Measurements from ENCODE around the gene ZNF254. TPM values are rescaled to one million over a fixed set of nuclear protein-coding genes. Genes with fewer than 3 reads are reported as not detected.

The ZNF254 gene
- total and polyA plus RNA-seq, 2 donors: 13.1 to 20.4 TPM

DNA sequence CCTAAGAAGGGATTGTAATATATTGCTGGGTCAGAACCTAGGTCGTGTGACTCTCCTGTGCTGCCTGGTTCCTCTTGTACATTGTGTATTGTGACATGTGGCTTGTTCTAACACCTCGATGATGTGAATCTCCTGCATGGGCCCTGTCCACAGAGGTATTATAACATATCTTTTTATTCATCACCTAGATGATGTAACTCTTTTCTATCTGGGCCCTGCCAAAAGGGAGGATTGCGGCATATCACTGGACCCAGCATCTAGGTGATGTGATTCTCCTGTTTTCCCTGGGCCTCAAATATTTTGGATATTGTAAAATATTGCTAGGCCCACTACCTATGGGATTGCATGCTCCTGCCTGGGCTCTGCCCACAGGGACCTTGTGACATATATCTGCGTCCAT lies 33.4 kb upstream of the ZNF254 start:
- H3K4me3 ChIP-seq (ENCODE audit: low read length in 2 of 2): no peak overlapping the region
- no peaks in the 10 kb centered on the region for H3K4me1 ChIP-seq (ENCODE audit: control insufficient read depth in 2 of 2, insufficient read depth in 2 of 2, low read length in 2 of 2)
- no peak overlapping the region for H3K27ac ChIP-seq (ENCODE audit: low read depth in 1 of 2, low read length in 1 of 2)
- DNase-seq (ENCODE audit: low read depth in 6 of 9, low spot score in 9 of 9): no peak
- no peaks in the 10 kb centered on the region for H3K27me3 ChIP-seq (ENCODE audit: control insufficient read depth in 2 of 2, insufficient read depth in 1 of 2, low read length in 1 of 2)
- over 99% methylated on average over 4 of the region's 4 CpGs for WGBS
- no peaks in the 10 kb centered on the region for H3K9me3 ChIP-seq (ENCODE audit: control insufficient read depth in 2 of 2, insufficient read depth in 1 of 2, low read length in 1 of 2)
- peaks cover 45 to 70% of the 10 kb centered on the region in 2 donors for H3K36me3 ChIP-seq (ENCODE audit: control insufficient read depth in 2 of 2, insufficient read depth in 2 of 2, low read length in 1 of 2)

DNA sequence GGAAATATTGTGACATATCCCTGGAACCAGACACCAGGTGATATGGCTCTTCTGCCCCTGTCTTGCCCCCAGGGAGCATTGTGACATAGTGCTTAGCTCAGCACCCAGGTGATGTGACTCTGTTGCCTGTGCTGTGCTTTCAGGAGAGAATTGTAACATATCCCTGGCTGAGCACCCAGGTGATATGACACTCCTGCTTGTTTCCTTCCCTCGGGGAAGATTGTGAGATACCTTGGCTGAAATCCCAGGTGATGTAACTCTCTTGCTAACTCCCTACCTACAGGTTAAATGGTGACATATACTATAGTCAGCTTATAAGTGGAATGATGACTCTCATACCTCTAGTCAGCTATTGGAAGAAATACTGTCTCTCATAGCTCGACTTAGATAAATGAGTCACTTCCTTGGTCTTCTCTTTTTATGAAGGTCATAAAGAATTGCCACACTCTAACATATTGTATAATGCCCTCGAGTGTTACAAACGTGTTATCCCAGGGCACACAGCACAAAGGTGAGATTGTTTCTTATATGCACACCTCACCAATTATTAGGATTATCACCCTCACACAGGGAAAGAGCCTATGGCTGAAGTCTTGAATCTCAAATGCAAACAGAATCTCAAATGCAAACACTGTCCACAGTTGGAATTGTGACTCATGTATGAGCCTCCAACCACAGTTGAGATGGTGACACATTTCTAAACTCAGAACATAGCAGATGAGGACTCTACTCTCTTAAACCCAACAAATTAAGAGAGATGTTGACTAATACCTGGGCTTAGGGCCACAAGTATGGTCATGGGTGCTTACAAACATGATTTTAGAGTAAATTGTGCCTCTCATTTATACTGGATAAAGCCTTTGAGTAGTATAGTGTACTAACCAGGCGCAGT lies 32.7 kb upstream of the ZNF254 start:
- no peaks in the 10 kb centered on the region for H3K27me3 ChIP-seq (ENCODE audit: control insufficient read depth in 2 of 2, insufficient read depth in 1 of 2, low read length in 1 of 2)
- peaks cover 45 to 69% of the 10 kb centered on the region in 2 donors for H3K36me3 ChIP-seq (ENCODE audit: control insufficient read depth in 2 of 2, insufficient read depth in 2 of 2, low read length in 1 of 2)
- DNase-seq (ENCODE audit: low read depth in 6 of 9, low spot score in 9 of 9): no peak

DNA sequence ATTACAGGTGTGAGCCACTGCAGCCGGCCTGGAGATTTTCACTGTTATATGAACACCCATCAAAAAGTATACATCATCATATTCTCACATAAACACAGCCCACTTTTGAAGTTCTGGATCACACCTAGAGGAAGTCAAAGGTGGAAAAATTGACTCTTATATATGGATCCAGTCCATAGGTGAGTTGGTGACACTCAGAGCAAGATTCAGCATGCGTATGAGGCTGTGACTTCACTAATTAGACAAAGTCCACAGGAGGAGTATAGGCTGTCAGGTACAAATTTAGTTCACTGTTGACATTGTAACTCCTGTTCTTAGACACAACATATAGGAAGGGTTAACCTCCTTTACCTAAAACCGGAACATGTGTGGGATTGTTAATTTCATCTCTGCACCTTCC lies 31.4 kb upstream of the ZNF254 start:
- Histone ChIP-seq H3K9me3 (ENCODE audit: control insufficient read depth in 2 of 2, insufficient read depth in 1 of 2, low read length in 1 of 2) (no peaks in the 10 kb centered on the region), H3K27ac (ENCODE audit: low read depth in 1 of 2, low read length in 1 of 2) (no peak overlapping the region), H3K4me1 (ENCODE audit: control insufficient read depth in 2 of 2, insufficient read depth in 2 of 2, low read length in 2 of 2) (no peaks in the 10 kb centered on the region), H3K36me3 (ENCODE audit: control insufficient read depth in 2 of 2, insufficient read depth in 2 of 2, low read length in 1 of 2) (peaks cover 44 to 67% of the 10 kb centered on the region in 2 donors), H3K4me3 (ENCODE audit: low read length in 2 of 2) (no peak overlapping the region), H3K27me3 (ENCODE audit: control insufficient read depth in 2 of 2, insufficient read depth in 1 of 2, low read length in 1 of 2) (no peaks in the 10 kb centered on the region)
- 98% methylated on average over 3 of the region's 3 CpGs for WGBS
- no peak for DNase-seq (ENCODE audit: low read depth in 6 of 9, low spot score in 9 of 9)

More for the DNA sequence above, 32.7 kb upstream of the ZNF254 start:
- Histone ChIP-seq H3K4me1 (ENCODE audit: control insufficient read depth in 2 of 2, insufficient read depth in 2 of 2, low read length in 2 of 2) (no peaks in the 10 kb centered on the region), H3K27ac (ENCODE audit: low read depth in 1 of 2, low read length in 1 of 2) (no peak overlapping the region), H3K4me3 (ENCODE audit: low read length in 2 of 2) (no peak overlapping the region), H3K9me3 (ENCODE audit: control insufficient read depth in 2 of 2, insufficient read depth in 1 of 2, low read length in 1 of 2) (no peaks in the 10 kb centered on the region)
- WGBS: 96% methylated on average over 5 of the region's 5 CpGs

DNA sequence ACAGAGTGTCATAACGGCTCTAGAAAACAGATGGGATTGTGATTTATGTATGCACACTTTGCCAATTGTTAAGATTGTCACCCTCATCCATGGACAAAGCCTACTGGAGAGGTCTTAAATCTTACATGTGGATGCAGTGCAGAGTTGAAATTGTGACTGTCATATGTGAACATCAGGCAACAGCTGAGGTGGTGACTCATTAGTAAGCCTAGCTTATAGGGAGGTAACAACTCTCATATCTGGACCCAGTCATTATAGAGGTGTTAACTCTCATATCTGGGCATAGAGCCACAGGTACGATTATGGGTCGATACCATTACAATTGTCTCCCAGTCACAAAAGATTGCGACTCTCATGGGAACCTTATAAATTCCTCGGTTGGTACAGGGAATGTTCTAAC lies 29.8 kb upstream of the ZNF254 start:
- no peak overlapping the region for H3K4me3 ChIP-seq (ENCODE audit: low read length in 2 of 2)
- H3K27me3 ChIP-seq (ENCODE audit: control insufficient read depth in 2 of 2, insufficient read depth in 1 of 2, low read length in 1 of 2): no peaks in the 10 kb centered on the region
- no peaks in the 10 kb centered on the region for H3K9me3 ChIP-seq (ENCODE audit: control insufficient read depth in 2 of 2, insufficient read depth in 1 of 2, low read length in 1 of 2)
- H3K4me1 ChIP-seq (ENCODE audit: control insufficient read depth in 2 of 2, insufficient read depth in 2 of 2, low read length in 2 of 2): no peaks in the 10 kb centered on the region
- H3K27ac ChIP-seq (ENCODE audit: low read depth in 1 of 2, low read length in 1 of 2): no peak overlapping the region
- 97% methylated on average over 5 of the region's 5 CpGs for whole genome bisulfite sequencing
- H3K36me3 ChIP-seq (ENCODE audit: control insufficient read depth in 2 of 2, insufficient read depth in 2 of 2, low read length in 1 of 2): peaks cover 31 to 55% of the 10 kb centered on the region in 2 donors
- DNase-seq (ENCODE audit: low read depth in 6 of 9, low spot score in 9 of 9): no peak

DNA sequence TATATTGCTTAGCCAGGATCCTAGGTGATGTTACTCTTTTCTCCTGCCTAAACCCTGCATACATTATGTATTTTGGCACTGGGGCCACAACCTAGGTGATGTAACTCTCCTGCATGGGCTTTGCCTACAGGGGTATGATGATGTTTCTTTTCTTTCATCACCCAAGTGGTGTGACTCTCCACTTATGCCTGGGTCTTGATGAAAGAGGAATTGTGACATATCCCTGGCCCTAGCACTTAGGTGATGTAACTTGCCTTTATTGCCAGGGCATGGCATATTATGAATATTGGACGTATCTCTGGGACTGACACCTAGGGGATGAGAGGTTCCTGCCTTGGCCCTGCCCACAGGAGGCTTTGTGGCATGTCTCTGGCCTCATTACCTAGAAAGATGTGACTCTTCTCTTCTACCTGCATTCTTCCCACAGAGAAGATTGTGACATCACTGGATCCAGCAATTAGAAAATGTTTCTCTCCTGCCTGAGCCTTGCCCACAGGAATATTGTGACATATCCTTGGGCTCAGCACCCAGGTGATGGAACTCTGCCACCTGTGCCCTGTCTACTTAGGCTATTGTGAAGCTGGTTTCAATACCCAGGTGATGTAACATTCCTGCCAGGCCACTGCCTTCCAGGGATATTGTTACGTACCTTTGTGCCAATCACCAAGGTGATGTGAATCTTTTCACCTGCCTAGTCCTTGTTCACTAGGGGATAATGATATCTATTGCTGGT lies 27.3 kb upstream of the ZNF254 start:
- H3K4me3 ChIP-seq (ENCODE audit: low read length in 2 of 2): no peak overlapping the region
- no peak overlapping the region for H3K27ac ChIP-seq (ENCODE audit: low read depth in 1 of 2, low read length in 1 of 2)
- peaks cover 20 to 34% of the 10 kb centered on the region in 2 donors for H3K36me3 ChIP-seq (ENCODE audit: control insufficient read depth in 2 of 2, insufficient read depth in 2 of 2, low read length in 1 of 2)
- no peaks in the 10 kb centered on the region for H3K9me3 ChIP-seq (ENCODE audit: control insufficient read depth in 2 of 2, insufficient read depth in 1 of 2, low read length in 1 of 2)
- no peak for DNase-seq (ENCODE audit: low read depth in 6 of 9, low spot score in 9 of 9)
- no peaks in the 10 kb centered on the region for H3K27me3 ChIP-seq (ENCODE audit: control insufficient read depth in 2 of 2, insufficient read depth in 1 of 2, low read length in 1 of 2)
- WGBS: 98% methylated on average over 2 of the region's 2 CpGs
- no peaks in the 10 kb centered on the region for H3K4me1 ChIP-seq (ENCODE audit: control insufficient read depth in 2 of 2, insufficient read depth in 2 of 2, low read length in 2 of 2)

DNA sequence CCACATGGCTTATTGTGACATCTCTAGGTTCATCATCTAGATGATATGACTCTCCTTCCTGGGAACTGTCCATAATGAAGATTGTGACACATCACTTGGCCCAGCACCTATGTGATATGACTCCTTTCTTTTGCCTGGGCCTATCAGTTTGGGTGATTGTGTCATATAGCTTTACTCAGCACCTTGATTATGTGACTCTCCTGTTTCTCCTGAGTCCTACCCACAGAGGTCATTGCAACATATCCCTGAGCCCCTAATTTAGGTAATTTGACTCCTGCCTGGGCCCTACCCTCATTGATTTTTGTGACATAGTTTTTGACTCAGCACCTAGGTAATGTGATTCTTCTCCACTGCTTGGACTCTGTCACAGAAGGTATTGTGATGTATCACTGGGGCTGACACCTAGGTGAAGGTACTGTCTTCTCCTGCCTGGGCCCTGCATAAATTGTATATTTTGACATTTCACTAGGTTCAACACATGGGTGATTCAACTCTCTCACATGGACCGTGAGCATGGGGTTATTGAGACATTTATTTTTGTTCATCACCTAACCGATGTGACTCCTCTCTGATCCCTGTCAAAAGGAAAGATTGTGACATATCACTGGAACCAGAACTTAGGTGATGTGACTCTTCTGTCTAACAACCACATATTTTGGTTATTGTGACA lies 26.2 kb upstream of the ZNF254 start:
- no peaks in the 10 kb centered on the region for H3K4me1 ChIP-seq (ENCODE audit: control insufficient read depth in 2 of 2, insufficient read depth in 2 of 2, low read length in 2 of 2)
- H3K36me3 ChIP-seq (ENCODE audit: control insufficient read depth in 2 of 2, insufficient read depth in 2 of 2, low read length in 1 of 2): peaks cover 20 to 32% of the 10 kb centered on the region in 2 donors
- no peak overlapping the region for H3K27ac ChIP-seq (ENCODE audit: low read depth in 1 of 2, low read length in 1 of 2)
- 98% methylated on average over 2 of the region's 2 CpGs for WGBS
- no peak overlapping the region for H3K4me3 ChIP-seq (ENCODE audit: low read length in 2 of 2)
- no peak for DNase-seq (ENCODE audit: low read depth in 6 of 9, low spot score in 9 of 9)
- H3K9me3 ChIP-seq (ENCODE audit: control insufficient read depth in 2 of 2, insufficient read depth in 1 of 2, low read length in 1 of 2): no peaks in the 10 kb centered on the region
- no peaks in the 10 kb centered on the region for H3K27me3 ChIP-seq (ENCODE audit: control insufficient read depth in 2 of 2, insufficient read depth in 1 of 2, low read length in 1 of 2)

DNA sequence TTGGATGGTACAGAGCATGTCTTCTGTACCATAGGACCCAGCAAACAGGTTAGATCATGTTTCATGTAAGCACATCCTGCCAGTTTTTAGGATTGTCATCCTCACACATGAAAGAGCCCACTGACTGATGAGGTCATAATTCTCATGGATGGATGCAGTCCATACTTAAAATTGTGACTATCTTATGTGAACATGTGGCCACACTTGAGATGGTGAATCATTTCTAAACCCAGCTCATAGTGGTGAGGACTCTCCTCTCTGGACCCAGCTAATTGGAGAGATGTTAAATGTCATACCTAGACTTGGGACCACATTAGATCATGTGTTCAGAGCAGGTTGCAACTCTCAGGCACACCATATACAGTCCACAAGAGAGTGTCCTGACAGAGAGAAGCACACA lies 24.8 kb upstream of the ZNF254 start:
- Histone ChIP-seq H3K9me3 (ENCODE audit: control insufficient read depth in 2 of 2, insufficient read depth in 1 of 2, low read length in 1 of 2) (no peaks in the 10 kb centered on the region), H3K4me1 (ENCODE audit: control insufficient read depth in 2 of 2, insufficient read depth in 2 of 2, low read length in 2 of 2) (no peaks in the 10 kb centered on the region), H3K27me3 (ENCODE audit: control insufficient read depth in 2 of 2, insufficient read depth in 1 of 2, low read length in 1 of 2) (no peaks in the 10 kb centered on the region), H3K27ac (ENCODE audit: low read depth in 1 of 2, low read length in 1 of 2) (no peak overlapping the region), H3K36me3 (ENCODE audit: control insufficient read depth in 2 of 2, insufficient read depth in 2 of 2, low read length in 1 of 2) (peaks cover 12 to 29% of the 10 kb centered on the region in 2 donors), H3K4me3 (ENCODE audit: low read length in 2 of 2) (no peak overlapping the region)
- no peak for DNase-seq (ENCODE audit: low read depth in 6 of 9, low spot score in 9 of 9)

DNA sequence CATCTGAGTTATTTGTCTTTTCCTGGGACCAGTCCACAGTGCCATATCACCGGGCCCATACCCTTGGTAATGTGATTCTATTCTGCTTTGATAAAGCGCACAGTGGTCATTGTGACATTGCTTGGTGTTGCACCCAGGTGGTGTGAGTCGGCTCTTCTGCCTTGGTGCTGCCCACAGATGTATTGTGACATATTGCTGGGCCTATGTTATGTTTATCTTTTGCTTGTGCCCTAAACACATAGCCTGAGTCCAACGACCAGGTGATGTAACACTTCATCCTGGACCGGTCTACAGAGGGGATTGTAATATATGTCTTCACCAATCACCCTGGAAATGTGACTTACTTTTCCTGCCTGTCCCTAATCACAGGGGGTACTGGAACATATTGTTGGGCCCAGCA lies 23.7 kb upstream of the ZNF254 start:
- Histone ChIP-seq H3K9me3 (ENCODE audit: control insufficient read depth in 2 of 2, insufficient read depth in 1 of 2, low read length in 1 of 2) (no peaks in the 10 kb centered on the region), H3K27ac (ENCODE audit: low read depth in 1 of 2, low read length in 1 of 2) (no peak overlapping the region), H3K4me3 (ENCODE audit: low read length in 2 of 2) (no peak overlapping the region), H3K36me3 (ENCODE audit: control insufficient read depth in 2 of 2, insufficient read depth in 2 of 2, low read length in 1 of 2) (peaks cover 8 to 34% of the 10 kb centered on the region in 2 donors), H3K27me3 (ENCODE audit: control insufficient read depth in 2 of 2, insufficient read depth in 1 of 2, low read length in 1 of 2) (no peaks in the 10 kb centered on the region), H3K4me1 (ENCODE audit: control insufficient read depth in 2 of 2, insufficient read depth in 2 of 2, low read length in 2 of 2) (no peaks in the 10 kb centered on the region)
- 96% methylated on average over 5 of the region's 5 CpGs for WGBS
- DNase-seq (ENCODE audit: low read depth in 6 of 9, low spot score in 9 of 9): no peak

DNA sequence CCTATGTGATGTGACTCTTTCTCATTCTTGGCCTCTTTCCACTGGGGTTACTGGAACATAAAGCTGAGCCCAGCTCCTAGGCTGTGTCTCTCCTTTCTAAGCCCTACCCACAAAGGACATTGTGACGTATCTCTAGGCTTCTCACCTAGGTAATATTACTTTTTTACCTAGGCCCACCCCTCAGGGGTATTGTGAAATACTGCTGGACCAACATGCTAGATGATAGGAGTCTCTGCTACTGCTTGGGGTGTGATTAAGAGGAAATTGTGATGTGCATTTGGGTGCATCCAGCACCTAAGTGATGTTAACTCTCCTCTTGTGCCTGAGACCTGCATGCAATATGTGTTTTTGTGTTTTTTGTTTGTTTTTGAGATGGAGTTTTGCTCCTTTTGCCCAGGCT lies 22.8 kb upstream of the ZNF254 start:
- H3K27me3 ChIP-seq (ENCODE audit: control insufficient read depth in 2 of 2, insufficient read depth in 1 of 2, low read length in 1 of 2): no peaks in the 10 kb centered on the region
- no peak for DNase-seq (ENCODE audit: low read depth in 6 of 9, low spot score in 9 of 9)
- H3K9me3 ChIP-seq (ENCODE audit: control insufficient read depth in 2 of 2, insufficient read depth in 1 of 2, low read length in 1 of 2): no peaks in the 10 kb centered on the region
- H3K36me3 ChIP-seq (ENCODE audit: control insufficient read depth in 2 of 2, insufficient read depth in 2 of 2, low read length in 1 of 2): peaks cover 12 to 30% of the 10 kb centered on the region in 2 donors
- no peak overlapping the region for H3K4me3 ChIP-seq (ENCODE audit: low read length in 2 of 2)
- no peaks in the 10 kb centered on the region for H3K4me1 ChIP-seq (ENCODE audit: control insufficient read depth in 2 of 2, insufficient read depth in 2 of 2, low read length in 2 of 2)
- no peak overlapping the region for H3K27ac ChIP-seq (ENCODE audit: low read depth in 1 of 2, low read length in 1 of 2)
- 96% methylated on average over 1 of the region's 1 CpG for WGBS
